Measurements from ENCODE around the gene HTRA3. TPM values are rescaled to one million over a fixed set of nuclear protein-coding genes. Genes with fewer than 3 reads are reported as not detected.

The HTRA3 gene
- total and polyA plus RNA-seq, 2 of the 8 experiments (the other 6 are each of a cell fraction or from before 2014, with no cell fraction given), result 3.2 to 5.8 TPM

DNA sequence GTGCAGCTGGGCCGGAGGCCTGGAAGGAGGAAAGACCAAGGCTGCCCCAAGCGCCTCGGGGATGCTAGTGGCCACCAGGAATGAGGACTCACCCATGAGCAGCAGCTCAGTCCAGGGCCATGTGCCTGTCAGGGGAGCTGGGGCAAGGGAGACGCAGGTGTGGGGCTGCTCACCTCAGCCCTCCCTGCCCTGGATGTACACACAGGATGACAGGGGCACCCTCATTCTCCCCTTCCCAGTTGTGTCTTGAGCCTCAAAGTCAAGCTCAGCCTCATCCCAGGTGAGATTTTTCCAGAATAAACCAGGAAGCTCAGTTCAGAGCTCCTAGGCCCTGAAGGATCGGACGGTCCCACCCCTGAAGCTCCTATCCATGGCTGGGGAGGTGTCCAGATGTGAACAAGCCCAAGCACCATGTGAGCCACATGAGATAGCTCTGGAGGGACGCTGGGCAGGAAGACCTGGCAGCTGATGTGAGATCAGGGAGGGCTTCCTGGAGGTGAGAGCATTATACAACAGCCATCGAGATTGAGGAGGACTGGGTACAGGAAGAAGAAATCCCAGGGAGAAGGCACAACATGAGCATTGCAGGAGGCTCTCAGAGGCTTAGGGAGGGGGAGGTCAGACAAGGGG lies 23.0 kb downstream of the HTRA3 start:
- Histone ChIP-seq H2BK15ac (ENCODE audit: low read length) (no peak overlapping the region), H3K4me2 (ENCODE audit: insufficient read depth in 1 of 2, low read depth in 2 of 2, low read length in 2 of 2) (no peak overlapping the region), H3K56ac (replicated peaks; ENCODE audit: insufficient read length, low read depth, low read length) (no peak overlapping the region), H3K4ac (replicated peaks; ENCODE audit: insufficient read length, low read depth, low read length) (no peak overlapping the region), H3K27ac (ENCODE audit: low read depth, low read length) (no peak overlapping the region), H3K4me3 (ENCODE audit: extremely low read depth in 1 of 4, insufficient read depth in 2 of 4, low read depth in 3 of 4, low read length in 4 of 4) (no peak overlapping the region), H3K79me2 (ENCODE audit: control insufficient read depth in 1 of 2, insufficient read depth in 2 of 2, low read length in 2 of 2) (no peaks in the 10 kb centered on the region), H3K18ac (ENCODE audit: extremely low read depth, low read length) (no peak overlapping the region; the same call in 1 of the 2 replicates), H3K9me3 (ENCODE audit: insufficient read depth in 2 of 2, low read depth in 1 of 2, low read length in 1 of 2) (0 out of 4 replicates have a peak, but pooled peaks cover 0 to 2% of the 10 kb centered on the region in 2 experiments), H2BK5ac (ENCODE audit: low read depth, low read length) (0 out of 2 replicates have a peak overlapping the region, but pooled peaks have one; percentile 12), H3K23me2 (ENCODE audit: low read depth, low read length) (peaks cover 5% of the 10 kb centered on the region; the same call in 1 of the 2 replicates), H4K5ac (ENCODE audit: insufficient read length, low read depth, low read length) (no peak overlapping the region), H3K14ac (ENCODE audit: insufficient read length) (no peak overlapping the region), H2BK120ac (replicated peaks; ENCODE audit: low read depth, low read length) (no peak overlapping the region), H3K23ac (ENCODE audit: insufficient read length) (no peak overlapping the region), H3K4me1 (replicated peaks in 1 of 4; ENCODE audit: control insufficient read depth in 3 of 4, insufficient read depth in 4 of 4, low read length in 3 of 4) (no peaks in the 10 kb centered on the region), H2BK20ac (ENCODE audit: low read length) (no peak overlapping the region), H2AFZ (ENCODE audit: low read length) (no peak overlapping the region), H3K27me3 (replicated peaks in 1 of 4; ENCODE audit: control insufficient read depth in 3 of 4, extremely low read depth in 1 of 4, insufficient read depth in 3 of 4, low read length in 3 of 4) (no peaks in the 10 kb centered on the region), H2BK12ac (ENCODE audit: low read depth, low read length) (0 out of 2 replicates have a peak overlapping the region, but pooled peaks have one; percentile 23), H4K20me1 (replicated peaks in 1 of 2; ENCODE audit: control insufficient read depth in 1 of 2, insufficient read depth in 2 of 2, low read length in 2 of 2) (peaks cover 0 to 2% of the 10 kb centered on the region in 2 experiments), H2AK5ac (ENCODE audit: low read depth, low read length) (no peak overlapping the region), H4K8ac (ENCODE audit: extremely low read depth, insufficient read depth, low read length) (no peak overlapping the region), H3K9ac (replicated peaks in 1 of 4; ENCODE audit: extremely low read depth in 1 of 4, low read depth in 3 of 4, low read length in 3 of 4) (no peak overlapping the region), H3K36me3 (ENCODE audit: control insufficient read depth in 2 of 4, insufficient read depth in 4 of 4, low read length in 3 of 4) (no peaks in the 10 kb centered on the region), H3K79me1 (ENCODE audit: low read depth, low read length) (no peaks in the 10 kb centered on the region), H4K91ac (replicated peaks; ENCODE audit: insufficient read length, low read length) (no peak overlapping the region)
- POLR2A ChIA-PET (ENCODE audit: partially characterized antibody), result interaction anchor here (1.2 kb wide), 1 partner anchor 111 kb away, joined by 3 read pairs; no protein-coding TSS in a partner anchor
- TF ChIP-seq RAD21 (IDR thresholded peaks at IDR 0.05 in 1 of 2, conservative IDR thresholded peaks at IDR 0.05 in 1 of 2; ENCODE audit: low read depth in 2 of 2, low read length in 2 of 2) (no peak), SP4 (IDR thresholded peaks at IDR 0.05; ENCODE audit: low read length) (no peak), JUND (IDR thresholded peaks at IDR 0.05; ENCODE audit: low read length) (no peak), CREB1 (IDR thresholded peaks at IDR 0.05) (no peak), CBX5 (IDR thresholded peaks at IDR 0.05; ENCODE audit: low read depth, low read length) (no peak)
- DNase-seq (ENCODE audit: low read depth in 1 of 2, low spot score in 2 of 2) (no peak), FAIRE-seq (no peak)
- 86% methylated on average over 7 of the region's 8 CpGs; no CpG with 5 or more reads in 1 of the 2 experiments for WGBS, 2 experiments (ENCODE audit: extremely low coverage in 1 of 2, insufficient coverage in 1 of 2, insufficient read length in 1 of 2, insufficient replicate concordance in 2 of 2, low coverage in 1 of 2, low lambda C conversion rate in 2 of 2, missing lambda C conversion rate in 1 of 2)
- CTCF ChIA-PET (ENCODE audit: partially characterized antibody), result interaction anchor here (1.0 to 3.3 kb wide), 11 partner anchors 9 to 115 kb away, joined by 3 to 25 read pairs (median 4); partner anchors contain the start of gene HTRA3

All from H1 (cell line).